ENCODE measurements around the gene SEPTIN7. TPM values are rescaled to one million over a fixed set of nuclear protein-coding genes. Genes with fewer than 3 reads are reported as not detected.

SEPTIN7 gene
- polyA plus RNA-seq, 1 donor: 323 TPM

DNA sequence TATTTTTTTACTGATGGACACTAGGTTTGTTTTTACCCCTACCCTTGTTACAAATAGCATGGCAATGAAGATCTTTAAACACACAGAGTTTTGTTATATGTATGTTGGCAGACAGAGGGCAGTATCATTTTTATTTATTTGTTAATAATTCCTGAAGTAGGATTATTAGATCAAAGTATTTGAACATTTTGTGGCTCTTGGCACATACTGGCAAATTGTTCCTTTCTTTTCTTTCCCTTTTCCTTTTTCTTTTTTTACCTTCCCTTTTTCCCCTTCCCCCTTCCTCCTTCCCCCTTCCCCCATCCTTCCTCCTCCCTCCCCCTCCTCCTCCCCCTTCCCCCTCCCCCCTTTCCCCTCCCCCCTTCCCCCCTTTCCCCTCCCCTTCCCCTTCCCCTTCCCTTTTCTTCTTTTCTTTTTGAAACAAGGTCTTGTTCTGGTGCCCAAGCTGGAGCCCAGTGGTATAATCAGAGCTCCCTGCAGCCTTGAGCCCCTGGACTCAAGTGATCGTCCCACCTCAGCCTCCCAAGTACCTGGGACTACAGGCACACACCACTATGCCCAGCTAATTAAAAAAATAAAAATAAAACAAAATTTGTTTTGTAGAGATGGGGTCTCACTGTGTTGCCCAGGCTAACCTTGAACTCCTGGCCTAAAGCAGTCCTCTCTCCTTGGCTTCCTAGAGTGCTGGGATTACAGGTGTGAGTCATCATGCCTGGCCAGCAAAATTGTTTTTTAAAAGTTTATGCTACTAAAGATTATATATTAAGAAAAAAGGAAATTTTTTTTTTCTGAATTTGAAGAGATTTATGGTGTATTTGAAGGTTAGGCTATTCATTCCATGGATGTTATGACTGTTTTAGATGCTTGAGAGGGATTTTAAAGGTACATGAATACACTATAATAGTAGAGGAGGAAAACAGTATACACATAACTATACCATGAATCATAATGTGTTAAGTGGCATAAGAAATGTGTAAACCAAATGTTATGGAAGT is 39.3 kb downstream of the SEPTIN7 start:
- no peak for DNase-seq

GRCh38 chr7:35846816-35847412 is 46.1 kb downstream of the SEPTIN7 start:
- DNase-seq: no peak

DNA sequence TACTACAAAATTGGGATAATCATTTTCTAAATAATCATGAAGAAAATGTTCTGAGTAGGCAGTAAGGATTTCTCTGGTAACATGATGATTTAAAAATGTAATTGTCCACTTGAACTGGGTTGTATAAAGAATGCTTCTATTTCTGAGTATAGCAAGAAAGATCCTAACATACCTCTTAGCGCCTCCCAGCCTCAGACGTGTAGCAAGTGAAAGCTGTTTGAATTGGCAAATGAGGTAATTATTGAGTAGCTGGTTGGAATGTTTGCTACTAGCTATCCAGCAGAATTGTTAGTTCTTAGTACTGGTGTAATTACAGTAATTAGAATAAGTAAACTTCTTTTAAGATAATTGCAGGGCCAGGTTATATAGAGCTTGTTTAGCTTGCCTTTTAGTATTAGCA is 47.9 kb downstream of the SEPTIN7 start:
- no peak for DNase-seq

DNA sequence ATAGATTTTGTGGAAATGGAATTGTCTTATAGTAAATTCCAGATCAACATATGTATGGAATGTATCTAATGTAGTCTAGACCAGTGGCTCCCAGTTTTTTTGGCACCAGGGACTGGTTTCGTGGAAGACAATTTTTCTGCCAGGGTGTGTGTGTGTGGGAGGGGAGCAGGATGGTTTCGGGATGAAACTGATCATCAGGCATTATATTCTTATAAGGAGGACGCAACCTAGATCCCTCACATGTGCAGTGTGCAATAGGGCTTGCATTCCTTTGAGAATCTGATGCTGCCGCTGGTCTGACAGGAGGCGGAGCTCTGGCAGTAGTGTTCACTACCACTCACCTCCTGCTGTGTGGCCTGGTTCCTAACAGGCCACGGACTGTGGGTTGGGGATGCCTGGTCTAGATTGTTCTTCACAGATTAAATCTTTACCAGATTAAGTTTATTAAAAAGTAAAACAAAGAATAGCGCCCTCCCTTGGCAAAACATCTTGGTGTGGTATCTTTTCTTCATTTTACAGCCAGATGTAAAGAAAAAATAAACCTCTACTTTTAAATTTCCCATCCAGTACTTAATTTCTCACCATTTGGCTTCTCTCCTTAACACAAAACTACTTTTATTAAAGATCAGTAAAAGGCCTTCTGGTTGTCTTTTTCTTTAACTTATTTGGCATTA is 48.4 kb downstream of the SEPTIN7 start:
- DNase-seq: no peak

- no peak for DNase-seq
Observed at GRCh38 chr7:35849954-35850353, 49.1 kb downstream of the SEPTIN7 start.

Other genes with a start within 250 kb of the SEPTIN7 start
- gene HERPUD2, start 105.9 kb upstream of the SEPTIN7 start, polyA plus RNA-seq (ENCODE audit: insufficient read length): 28.8 TPM

Measured in hindlimb muscle (tissue), 1 donor.